ENCODE data around the gene WNK1. TPM values are rescaled to one million over a fixed set of nuclear protein-coding genes. Genes with fewer than 3 reads are reported as not detected.

Gene WNK1
- total RNA-seq, 2 experiments from 2014 or later: 84.1 to 131 TPM

DNA sequence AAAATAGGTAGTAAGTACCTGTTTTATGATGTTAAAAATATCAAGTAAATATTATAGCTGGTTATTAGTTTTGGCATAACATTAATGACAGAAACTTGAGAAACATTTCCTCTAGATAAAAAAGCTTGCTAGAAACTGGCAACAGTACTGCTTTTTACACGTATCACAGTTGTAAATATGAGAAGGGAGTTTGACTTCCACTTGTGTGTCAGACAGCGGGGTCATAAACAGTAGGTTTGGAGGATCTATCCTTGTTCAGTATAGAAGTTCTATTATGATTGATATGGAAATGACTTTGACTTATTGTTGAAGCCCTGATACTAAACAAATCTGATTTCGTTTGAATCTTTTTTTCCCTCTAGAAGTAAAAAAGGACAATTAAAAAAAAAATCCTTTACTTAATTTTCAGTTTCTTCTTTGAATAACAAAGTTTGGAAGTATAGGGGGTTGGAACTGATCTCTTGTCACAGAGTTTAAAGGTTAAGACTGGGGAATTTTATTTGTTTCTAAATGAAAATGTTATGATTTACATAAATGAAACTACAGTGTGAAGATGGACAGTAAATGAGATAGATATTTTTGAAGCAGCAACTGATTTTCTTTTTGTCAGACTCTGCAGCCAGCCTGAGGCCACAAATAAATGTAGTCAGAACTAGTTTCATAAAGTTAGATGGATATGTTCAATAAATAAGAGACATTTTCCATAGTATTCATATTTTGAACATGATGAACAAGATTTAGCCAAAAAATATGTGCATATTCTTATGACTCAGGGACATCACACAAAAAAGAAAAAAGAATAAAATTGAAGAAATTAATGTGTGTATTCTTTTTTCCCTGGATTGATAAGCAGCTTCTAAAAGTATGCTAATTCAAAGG, 50.1 kb downstream of the WNK1 start:
- TF ChIP-seq, protein P1, sequence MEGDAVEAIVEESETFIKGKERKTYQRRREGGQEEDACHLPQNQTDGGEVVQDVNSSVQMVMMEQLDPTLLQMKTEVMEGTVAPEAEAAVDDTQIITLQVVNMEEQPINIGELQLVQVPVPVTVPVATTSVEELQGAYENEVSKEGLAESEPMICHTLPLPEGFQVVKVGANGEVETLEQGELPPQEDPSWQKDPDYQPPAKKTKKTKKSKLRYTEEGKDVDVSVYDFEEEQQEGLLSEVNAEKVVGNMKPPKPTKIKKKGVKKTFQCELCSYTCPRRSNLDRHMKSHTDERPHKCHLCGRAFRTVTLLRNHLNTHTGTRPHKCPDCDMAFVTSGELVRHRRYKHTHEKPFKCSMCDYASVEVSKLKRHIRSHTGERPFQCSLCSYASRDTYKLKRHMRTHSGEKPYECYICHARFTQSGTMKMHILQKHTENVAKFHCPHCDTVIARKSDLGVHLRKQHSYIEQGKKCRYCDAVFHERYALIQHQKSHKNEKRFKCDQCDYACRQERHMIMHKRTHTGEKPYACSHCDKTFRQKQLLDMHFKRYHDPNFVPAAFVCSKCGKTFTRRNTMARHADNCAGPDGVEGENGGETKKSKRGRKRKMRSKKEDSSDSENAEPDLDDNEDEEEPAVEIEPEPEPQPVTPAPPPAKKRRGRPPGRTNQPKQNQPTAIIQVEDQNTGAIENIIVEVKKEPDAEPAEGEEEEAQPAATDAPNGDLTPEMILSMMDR (conservative IDR thresholded peaks at IDR 0.05; ENCODE audit: low read length): no peak
- no peak for TF ChIP-seq EZH2phosphoT487 (IDR thresholded peaks at IDR 0.05; ENCODE audit: borderline replicate concordance, low read depth, low read length)
- Histone ChIP-seq H2AFZ (ENCODE audit: low read length) (no peak overlapping the region), H4K20me1 (ENCODE audit: insufficient read depth, low read length) (0 out of 2 replicates have a peak, but pooled peaks cover 8% of the 10 kb centered on the region), H3K4me3 (ENCODE audit: low read depth, low read length, poor library complexity, severe bottlenecking) (no peak overlapping the region), H3K36me3 (ENCODE audit: insufficient read depth, low read length) (no peaks in the 10 kb centered on the region), H3K27ac (ENCODE audit: low read depth, low read length, poor library complexity, severe bottlenecking) (no peak overlapping the region), H3K9me3 (ENCODE audit: low read length) (no peaks in the 10 kb centered on the region), H3K9me2 (ENCODE audit: insufficient read depth, low read length) (no peaks in the 10 kb centered on the region), H3K4me2 (ENCODE audit: low read length) (peak overlapping the region; percentile 6; the same call in 1 of the 2 replicates), H3K4me1 (ENCODE audit: insufficient read depth, low read length, poor library complexity, severe bottlenecking) (peaks cover 35% of the 10 kb centered on the region), H3K79me2 (ENCODE audit: insufficient read depth, low read depth, low read length) (peaks cover 92% of the 10 kb centered on the region)
- ChIA-PET POLR2A (interaction anchor here (1.8 kb wide), 1 partner anchor 8 kb away, joined by 3 read pairs; no protein-coding TSS in a partner anchor), CTCF (ENCODE audit: unreplicated experiment) (no interaction called here)
- TSS peak; percentile 22 for BruUV-seq (replicated peaks)
- intact Hi-C loops (cut with micrococcal nuclease; ENCODE audit: unreplicated experiment): no loop called here
- DNase-seq (ENCODE audit: low spot score): no peak

DNA sequence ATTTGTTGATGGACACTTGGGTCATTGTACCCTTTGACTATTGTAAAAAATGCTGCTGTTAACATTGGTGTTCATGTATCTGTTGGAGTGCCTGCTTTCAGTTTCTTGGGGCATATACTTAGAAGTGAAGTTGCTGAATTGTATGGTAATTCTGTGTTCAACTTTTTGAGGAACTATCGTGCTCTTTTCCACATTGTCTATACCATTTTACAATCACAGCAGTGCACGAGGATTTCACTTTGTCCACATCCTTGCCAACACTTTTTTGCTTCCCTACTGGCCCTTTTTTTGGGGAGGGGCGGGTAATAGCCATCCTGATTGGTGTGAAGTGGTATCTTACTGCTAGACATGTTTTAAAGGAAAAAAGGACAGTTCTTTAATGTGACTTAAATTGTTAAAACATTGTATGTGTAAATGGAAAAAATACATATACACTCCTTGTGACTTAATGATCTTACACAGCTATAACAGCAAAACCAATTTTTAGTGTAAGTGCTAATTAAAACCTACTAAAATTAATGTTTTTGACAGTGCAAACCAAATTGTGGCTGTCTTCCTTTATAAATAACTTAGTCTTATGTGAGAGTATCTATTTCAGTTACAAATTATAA, 52.7 kb downstream of the WNK1 start:
- Histone ChIP-seq H3K4me1 (ENCODE audit: insufficient read depth, low read length, poor library complexity, severe bottlenecking) (peaks cover 38% of the 10 kb centered on the region), H3K27ac (ENCODE audit: low read depth, low read length, poor library complexity, severe bottlenecking) (no peak overlapping the region), H3K4me2 (ENCODE audit: low read length) (no peak overlapping the region)

More for the DNA sequence above, 52.7 kb downstream of the WNK1 start:
- ChIA-PET POLR2A (no interaction called here), CTCF (ENCODE audit: unreplicated experiment) (no interaction called here)
- Histone ChIP-seq H4K20me1 (ENCODE audit: insufficient read depth, low read length) (0 out of 2 replicates have a peak, but pooled peaks cover 9% of the 10 kb centered on the region), H2AFZ (ENCODE audit: low read length) (no peak overlapping the region), H3K36me3 (ENCODE audit: insufficient read depth, low read length) (no peaks in the 10 kb centered on the region), H3K9me3 (ENCODE audit: low read length) (no peaks in the 10 kb centered on the region), H3K79me2 (ENCODE audit: insufficient read depth, low read depth, low read length) (peaks cover 96% of the 10 kb centered on the region), H3K9me2 (ENCODE audit: insufficient read depth, low read length) (no peaks in the 10 kb centered on the region), H3K4me3 (ENCODE audit: low read depth, low read length, poor library complexity, severe bottlenecking) (no peak overlapping the region)
- intact Hi-C loops (cut with micrococcal nuclease; ENCODE audit: unreplicated experiment): no loop called here
- DNase-seq (ENCODE audit: low spot score): no peak
- TF ChIP-seq EZH2phosphoT487 (IDR thresholded peaks at IDR 0.05; ENCODE audit: borderline replicate concordance, low read depth, low read length): no peak
- TF ChIP-seq, protein P1 (conservative IDR thresholded peaks at IDR 0.05; ENCODE audit: low read length): no peak
- BruUV-seq (replicated peaks): no TSS peak
